Upper lobe of right lung (tissue), 1 donor: ENCODE measurements around the gene PLGRKT. TPM values are rescaled to one million over a fixed set of nuclear protein-coding genes. Genes with fewer than 3 reads are reported as not detected.

Experiments used
- ATAC-seq: fragments of 200-7000 bp; cut with Tn5 transposase; one replicate; pipeline ENCODE4 v1.9.1; 2020; ENCODE audit warnings: mild to moderate bottlenecking, moderate library complexity
- DNase-seq: peaks from one replicate; pipeline ENCODE4 v3.0.0-alpha.2; 2020
- H3K27ac ChIP-seq: fragments of 200-600 bp; one replicate; pipeline ENCODE4 v1.8.0; 2022
- H3K27me3 ChIP-seq: fragments of 200-600 bp; one replicate; pipeline ENCODE4 v1.8.0; 2022; ENCODE audit warnings: mild to moderate bottlenecking
- H3K36me3 ChIP-seq: fragments of 200-600 bp; one replicate; pipeline ENCODE4 v1.8.0; 2022
- H3K4me1 ChIP-seq: fragments of 200-600 bp; one replicate; pipeline ENCODE4 v1.8.0; 2022
- H3K4me3 ChIP-seq: fragments of 200-600 bp; one replicate; pipeline ENCODE4 v1.8.0; 2022; ENCODE audit warnings: mild to moderate bottlenecking
- H3K9me3 ChIP-seq: fragments of 200-600 bp; one replicate; pipeline ENCODE4 v1.8.0; 2022
- CTCF ChIP-seq: fragments of 200-600 bp; IDR thresholded peaks from one replicate; pipeline ENCODE4 v1.8.0; 2022; ENCODE audit warnings: antibody characterized with exemption
- intact Hi-C: fragments of 100-400 bp; cut with DNase I; formaldehyde crosslinking; loops from one replicate; pipeline ENCODE4 v1.11.0; 2022
- total RNA-seq: library from RNA; stranded (reverse); fragmentation: NEBNext Ultra II Directional; extraction: Animal tissue kit (Norgen Biotek cat#: 25700); gene quantifications from one replicate; pipeline ENCODE4 v1.2.1, GENCODE V29; 2021
- donor health status: DM: no; HTN: yes; CAD: no; lungs with severe emphysema.

Gene PLGRKT
- total RNA-seq, 1 donor from 2014 or later, result 18.0 TPM

GRCh38 chr9:5389109-5389732 is 48.5 kb downstream of the PLGRKT start:
- H3K27me3 ChIP-seq, result no peaks in the 10 kb centered on the region
- no peaks in the 10 kb centered on the region for H3K4me1 ChIP-seq
- no peak overlapping the region for H3K27ac ChIP-seq
- H3K4me3 ChIP-seq, result no peak overlapping the region
- TF ChIP-seq CTCF, result no peak
- ATAC-seq (peak; percentile 27), DNase-seq (no peak)
- intact Hi-C loops, result no loop called here
- no peaks in the 10 kb centered on the region for H3K9me3 ChIP-seq
- no peaks in the 10 kb centered on the region for H3K36me3 ChIP-seq

GRCh38 chr9:5388026-5388819 is 49.5 kb downstream of the PLGRKT start:
- ATAC-seq, result peak; percentile 77
- Histone ChIP-seq H3K4me1 (no peaks in the 10 kb centered on the region), H3K36me3 (no peaks in the 10 kb centered on the region), H3K27ac (no peak overlapping the region), H3K27me3 (no peaks in the 10 kb centered on the region), H3K4me3 (no peak overlapping the region), H3K9me3 (no peaks in the 10 kb centered on the region)
- intact Hi-C loops, result no loop called here
- TF ChIP-seq CTCF, result no peak
- DNase-seq, result no peak

GRCh38 chr9:5384436-5384835 is 53.3 kb downstream of the PLGRKT start:
- H3K27me3 ChIP-seq, result no peaks in the 10 kb centered on the region
- no peak for TF ChIP-seq CTCF
- peaks cover 6% of the 10 kb centered on the region for H3K36me3 ChIP-seq
- H3K9me3 ChIP-seq, result no peaks in the 10 kb centered on the region
- no peak for DNase-seq
- intact Hi-C loops, result no loop called here
- no peak overlapping the region for H3K27ac ChIP-seq
- ATAC-seq, result no peak
- H3K4me3 ChIP-seq, result no peak overlapping the region
- no peaks in the 10 kb centered on the region for H3K4me1 ChIP-seq

GRCh38 chr9:5382479-5382878 is 55.2 kb downstream of the PLGRKT start:
- Histone ChIP-seq H3K27me3 (no peaks in the 10 kb centered on the region), H3K4me3 (no peak overlapping the region), H3K27ac (no peak overlapping the region), H3K4me1 (no peaks in the 10 kb centered on the region), H3K9me3 (no peaks in the 10 kb centered on the region), H3K36me3 (peaks cover 6% of the 10 kb centered on the region)
- intact Hi-C loops, result no loop called here
- TF ChIP-seq CTCF, result no peak
- DNase-seq (no peak), ATAC-seq (no peak)

- Histone ChIP-seq H3K27ac (no peak overlapping the region), H3K4me1 (no peaks in the 10 kb centered on the region), H3K9me3 (no peaks in the 10 kb centered on the region), H3K27me3 (no peaks in the 10 kb centered on the region), H3K36me3 (no peaks in the 10 kb centered on the region), H3K4me3 (no peak overlapping the region)
- DNase-seq, result no peak
- intact Hi-C loops, result no loop called here
- no peak for TF ChIP-seq CTCF
- ATAC-seq, result no peak
Measured at GRCh38 chr9:5375790-5376477, 61.8 kb downstream of the PLGRKT start.
